ENCODE results near the gene FCHO2. TPM values are rescaled to one million over a fixed set of nuclear protein-coding genes. Genes with fewer than 3 reads are reported as not detected.

Gene FCHO2
- total RNA-seq, 1 experiment from 2014 or later: 20.6 TPM

GRCh38 chr5:73118391-73118973, 162.6 kb downstream of the FCHO2 start:
- Mint-ChIP-seq H3K4me3 (ENCODE audit: unreplicated experiment) (no peak overlapping the region), H3K4me1 (ENCODE audit: low read depth, unreplicated experiment) (peaks cover 6% of the 10 kb centered on the region), H3K27me3 (ENCODE audit: insufficient read depth, unreplicated experiment) (peaks cover 3% of the 10 kb centered on the region), H3K27ac (ENCODE audit: unreplicated experiment) (no peak overlapping the region), H3K36me3 (ENCODE audit: insufficient read depth, unreplicated experiment) (no peaks in the 10 kb centered on the region), H3K9me3 (ENCODE audit: unreplicated experiment) (no peaks in the 10 kb centered on the region)
- TF ChIP-seq CTCF (IDR thresholded peaks at IDR 0.05; ENCODE audit: insufficient read depth in 1 of 2, low read depth in 1 of 2, low read length in 1 of 2, severe bottlenecking in 1 of 2, unreplicated experiment in 1 of 2): no peak
- POLR2A ChIA-PET: no interaction called here
- H3K9me3 ChIP-seq: no peaks in the 10 kb centered on the region
- no peak for DNase-seq
- BruUV-seq (replicated peaks): no TSS peak
- no peak overlapping the region for H3K4me3 ChIP-seq (ENCODE audit: low read depth, low read length)
- H3K27me3 ChIP-seq (replicated peaks; ENCODE audit: control insufficient read depth, insufficient read depth, low read length): no peaks in the 10 kb centered on the region
- H3K36me3 ChIP-seq (ENCODE audit: control insufficient read depth, insufficient read depth, low read length): no peaks in the 10 kb centered on the region
- intact Hi-C loops (cut with micrococcal nuclease; ENCODE audit: unreplicated experiment): no loop called here
- CTCF ChIA-PET: no interaction called here
- peaks cover 30% of the 10 kb centered on the region for H3K4me1 ChIP-seq

- H3K27me3 Mint-ChIP-seq (ENCODE audit: insufficient read depth, unreplicated experiment): peaks cover 3% of the 10 kb centered on the region
- no peak for TF ChIP-seq CTCF (IDR thresholded peaks at IDR 0.05; ENCODE audit: insufficient read depth in 1 of 2, low read depth in 1 of 2, low read length in 1 of 2, severe bottlenecking in 1 of 2, unreplicated experiment in 1 of 2)
- Histone ChIP-seq H3K4me3 (ENCODE audit: low read depth, low read length) (no peak overlapping the region), H3K27me3 (replicated peaks; ENCODE audit: control insufficient read depth, insufficient read depth, low read length) (no peaks in the 10 kb centered on the region), H3K4me1 (peaks cover 30% of the 10 kb centered on the region), H3K36me3 (ENCODE audit: control insufficient read depth, insufficient read depth, low read length) (no peaks in the 10 kb centered on the region), H3K9me3 (no peaks in the 10 kb centered on the region)
- ChIA-PET CTCF (interaction anchor here (1.3 to 1.5 kb wide), 2 partner anchors 82 to 97 kb away, joined by 3 to 4 read pairs; no protein-coding TSS in a partner anchor), POLR2A (no interaction called here)
- no peak overlapping the region for H3K27ac Mint-ChIP-seq (ENCODE audit: unreplicated experiment)
- peaks cover 6% of the 10 kb centered on the region for H3K4me1 Mint-ChIP-seq (ENCODE audit: low read depth, unreplicated experiment)
- no peaks in the 10 kb centered on the region for H3K9me3 Mint-ChIP-seq (ENCODE audit: unreplicated experiment)
- peak overlapping the region; percentile 48 for H3K4me3 Mint-ChIP-seq (ENCODE audit: unreplicated experiment)
- no peaks in the 10 kb centered on the region for H3K36me3 Mint-ChIP-seq (ENCODE audit: insufficient read depth, unreplicated experiment)
- DNase-seq: no peak
- BruUV-seq (replicated peaks): no TSS peak
- intact Hi-C loops (cut with micrococcal nuclease; ENCODE audit: unreplicated experiment): no loop called here
These were observed 163.8 kb downstream of the FCHO2 start for GRCh38 chr5:73119451-73120157.

- no peaks in the 10 kb centered on the region for H3K36me3 Mint-ChIP-seq (ENCODE audit: insufficient read depth, unreplicated experiment)
- intact Hi-C loops (cut with micrococcal nuclease; ENCODE audit: unreplicated experiment): no loop called here
- H3K4me3 ChIP-seq (ENCODE audit: low read depth, low read length): peak within 1 kb of the TSS; percentile 62
- POLR2A ChIA-PET: no interaction called here
- H3K27me3 ChIP-seq (replicated peaks; ENCODE audit: control insufficient read depth, insufficient read depth, low read length): no peaks in the 10 kb centered on the region; the same call in 1 of the 2 replicates
- H3K4me1 ChIP-seq: peaks cover 21% of the 10 kb centered on the region
- peak within 1 kb of the TSS; percentile 71 for H3K4me3 Mint-ChIP-seq (ENCODE audit: unreplicated experiment)
- peak; percentile 57 to 62 for DNase-seq
- H3K27ac Mint-ChIP-seq (ENCODE audit: unreplicated experiment): no peak within 1 kb of the TSS
- no peaks in the 10 kb centered on the region for H3K9me3 ChIP-seq
- no TSS peak for BruUV-seq (replicated peaks)
- H3K9me3 Mint-ChIP-seq (ENCODE audit: unreplicated experiment): no peaks in the 10 kb centered on the region
- H3K27me3 Mint-ChIP-seq (ENCODE audit: insufficient read depth, unreplicated experiment): peaks cover 3% of the 10 kb centered on the region
- TF ChIP-seq CTCF (IDR thresholded peaks at IDR 0.05; ENCODE audit: insufficient read depth in 1 of 2, low read depth in 1 of 2, low read length in 1 of 2, severe bottlenecking in 1 of 2, unreplicated experiment in 1 of 2): no peak
- peaks cover 6% of the 10 kb centered on the region for H3K4me1 Mint-ChIP-seq (ENCODE audit: low read depth, unreplicated experiment)
- H3K36me3 ChIP-seq (ENCODE audit: control insufficient read depth, insufficient read depth, low read length): no peaks in the 10 kb centered on the region
- CTCF ChIA-PET: interaction anchor here (1.3 to 1.5 kb wide), 2 partner anchors 82 to 96 kb away, joined by 3 to 4 read pairs; no protein-coding TSS in a partner anchor
These were observed 164.6 kb downstream of the FCHO2 start, which contains the start of gene TMEM171 for GRCh38 chr5:73120222-73121118. Gene TMEM171, plus strand, starts transcription at chr5:73120575. Its CDS starts 2,799 bp downstream, at chr5:73123374.
